ENCODE measurements around the gene PPARG.

The PPARG gene

GRCh38 chr3:12316729-12317351 lies 28.0 kb downstream of the PPARG start:
- no peaks in the 10 kb centered on the region for H3K9me2 ChIP-seq (replicated peaks; ENCODE audit: control insufficient read depth, low read length)
- H3K27me3 ChIP-seq (ENCODE audit: control insufficient read depth, low read length) = peaks cover 12% of the 10 kb centered on the region
- no peak overlapping the region for H3K4me2 ChIP-seq (ENCODE audit: low read length)
- H3K9me3 ChIP-seq (ENCODE audit: control insufficient read depth, insufficient read depth, low read length) = no peaks in the 10 kb centered on the region
- no peaks in the 10 kb centered on the region for H3K79me2 ChIP-seq (ENCODE audit: control insufficient read depth, low read length)
- no peaks in the 10 kb centered on the region for H3K36me3 ChIP-seq (ENCODE audit: control insufficient read depth, low read length)
- no peaks in the 10 kb centered on the region for H4K20me1 ChIP-seq (ENCODE audit: control insufficient read depth, insufficient read depth, low read depth, low read length)
- no peak overlapping the region for H3K27ac ChIP-seq (ENCODE audit: low read depth, low read length)
- TF ChIP-seq EZH2phosphoT487 (IDR thresholded peaks at IDR 0.05; ENCODE audit: borderline replicate concordance, low read length) = no peak
- TF ChIP-seq, protein P1, sequence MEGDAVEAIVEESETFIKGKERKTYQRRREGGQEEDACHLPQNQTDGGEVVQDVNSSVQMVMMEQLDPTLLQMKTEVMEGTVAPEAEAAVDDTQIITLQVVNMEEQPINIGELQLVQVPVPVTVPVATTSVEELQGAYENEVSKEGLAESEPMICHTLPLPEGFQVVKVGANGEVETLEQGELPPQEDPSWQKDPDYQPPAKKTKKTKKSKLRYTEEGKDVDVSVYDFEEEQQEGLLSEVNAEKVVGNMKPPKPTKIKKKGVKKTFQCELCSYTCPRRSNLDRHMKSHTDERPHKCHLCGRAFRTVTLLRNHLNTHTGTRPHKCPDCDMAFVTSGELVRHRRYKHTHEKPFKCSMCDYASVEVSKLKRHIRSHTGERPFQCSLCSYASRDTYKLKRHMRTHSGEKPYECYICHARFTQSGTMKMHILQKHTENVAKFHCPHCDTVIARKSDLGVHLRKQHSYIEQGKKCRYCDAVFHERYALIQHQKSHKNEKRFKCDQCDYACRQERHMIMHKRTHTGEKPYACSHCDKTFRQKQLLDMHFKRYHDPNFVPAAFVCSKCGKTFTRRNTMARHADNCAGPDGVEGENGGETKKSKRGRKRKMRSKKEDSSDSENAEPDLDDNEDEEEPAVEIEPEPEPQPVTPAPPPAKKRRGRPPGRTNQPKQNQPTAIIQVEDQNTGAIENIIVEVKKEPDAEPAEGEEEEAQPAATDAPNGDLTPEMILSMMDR (IDR thresholded peaks at IDR 0.05; ENCODE audit: low read depth, low read length, poor library complexity, severe bottlenecking) = no peak
- H3F3A ChIP-seq (ENCODE audit: control insufficient read depth, insufficient read depth) = no peaks in the 10 kb centered on the region
- no peak overlapping the region for H3K4me3 ChIP-seq (ENCODE audit: low read length)
- no peaks in the 10 kb centered on the region for H3K4me1 ChIP-seq (ENCODE audit: control insufficient read depth, low read length)

GRCh38 chr3:12317914-12318313 lies 29.0 kb downstream of the PPARG start:
- H3K79me2 ChIP-seq (ENCODE audit: control insufficient read depth, low read length) = no peaks in the 10 kb centered on the region

GRCh38 chr3:12318758-12319621 lies 30.1 kb downstream of the PPARG start:
- H3K79me2 ChIP-seq (ENCODE audit: control insufficient read depth, low read length) = no peaks in the 10 kb centered on the region
- H3F3A ChIP-seq (ENCODE audit: control insufficient read depth, insufficient read depth) = no peaks in the 10 kb centered on the region
- H4K20me1 ChIP-seq (ENCODE audit: control insufficient read depth, insufficient read depth, low read depth, low read length) = no peaks in the 10 kb centered on the region
- no peak overlapping the region for H3K27ac ChIP-seq (ENCODE audit: low read depth, low read length)
- H3K9me3 ChIP-seq (ENCODE audit: control insufficient read depth, insufficient read depth, low read length) = no peaks in the 10 kb centered on the region
- no peaks in the 10 kb centered on the region for H3K4me1 ChIP-seq (ENCODE audit: control insufficient read depth, low read length)
- no peaks in the 10 kb centered on the region for H3K9me2 ChIP-seq (replicated peaks; ENCODE audit: control insufficient read depth, low read length)
- no peaks in the 10 kb centered on the region for H3K36me3 ChIP-seq (ENCODE audit: control insufficient read depth, low read length)
- no peak overlapping the region for H3K4me2 ChIP-seq (ENCODE audit: low read length)
- H3K27me3 ChIP-seq (ENCODE audit: control insufficient read depth, low read length) = peaks cover 11% of the 10 kb centered on the region
- H3K4me3 ChIP-seq (ENCODE audit: low read length) = no peak overlapping the region
- TF ChIP-seq, protein P1 (IDR thresholded peaks at IDR 0.05; ENCODE audit: low read depth, low read length, poor library complexity, severe bottlenecking) = no peak
- TF ChIP-seq EZH2phosphoT487 (IDR thresholded peaks at IDR 0.05; ENCODE audit: borderline replicate concordance, low read length) = no peak

More at GRCh38 chr3:12317914-12318313, 29.0 kb downstream of the PPARG start:
- H3K27me3 ChIP-seq (ENCODE audit: control insufficient read depth, low read length) = peaks cover 11% of the 10 kb centered on the region
- TF ChIP-seq, protein P1 (IDR thresholded peaks at IDR 0.05; ENCODE audit: low read depth, low read length, poor library complexity, severe bottlenecking) = no peak
- TF ChIP-seq EZH2phosphoT487 (IDR thresholded peaks at IDR 0.05; ENCODE audit: borderline replicate concordance, low read length) = no peak
- H3K4me3 ChIP-seq (ENCODE audit: low read length) = no peak overlapping the region
- H3K4me2 ChIP-seq (ENCODE audit: low read length) = no peak overlapping the region
- no peaks in the 10 kb centered on the region for H3K36me3 ChIP-seq (ENCODE audit: control insufficient read depth, low read length)
- H3K27ac ChIP-seq (ENCODE audit: low read depth, low read length) = no peak overlapping the region
- H3F3A ChIP-seq (ENCODE audit: control insufficient read depth, insufficient read depth) = no peaks in the 10 kb centered on the region
- H3K9me2 ChIP-seq (replicated peaks; ENCODE audit: control insufficient read depth, low read length) = no peaks in the 10 kb centered on the region
- no peaks in the 10 kb centered on the region for H3K9me3 ChIP-seq (ENCODE audit: control insufficient read depth, insufficient read depth, low read length)
- no peaks in the 10 kb centered on the region for H4K20me1 ChIP-seq (ENCODE audit: control insufficient read depth, insufficient read depth, low read depth, low read length)
- no peaks in the 10 kb centered on the region for H3K4me1 ChIP-seq (ENCODE audit: control insufficient read depth, low read length)

Data from DOHH2 (cell line).